NCI-H526 treated with DMSO at 0.1 percent for 48 hours (cell line): ENCODE measurements around the gene MTREX.

Experiments
- DNase-seq: peaks from one replicate; lab custom pipeline; 2025; lab: John Stamatoyannopoulos, UW

The MTREX gene

DNA sequence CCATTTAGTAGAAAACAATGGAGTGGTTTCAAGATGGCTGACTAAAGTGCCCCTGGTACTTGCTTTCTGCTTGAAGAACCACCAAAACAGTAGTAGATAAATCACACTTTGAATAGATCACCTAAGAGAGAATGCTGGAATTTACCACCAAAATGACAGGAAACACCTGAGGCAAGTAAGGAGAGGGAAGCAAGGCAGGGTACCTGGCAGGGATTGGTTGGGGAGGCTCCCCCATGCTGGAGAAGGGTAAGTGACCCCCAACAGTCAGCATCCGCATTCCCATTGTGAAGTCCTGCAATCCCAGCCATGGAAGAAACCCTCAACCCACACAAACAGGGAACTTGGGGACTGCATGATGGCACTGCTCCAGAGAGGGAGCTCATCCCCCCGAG lies 121.4 kb downstream of the MTREX start:
- no peak for DNase-seq

DNA sequence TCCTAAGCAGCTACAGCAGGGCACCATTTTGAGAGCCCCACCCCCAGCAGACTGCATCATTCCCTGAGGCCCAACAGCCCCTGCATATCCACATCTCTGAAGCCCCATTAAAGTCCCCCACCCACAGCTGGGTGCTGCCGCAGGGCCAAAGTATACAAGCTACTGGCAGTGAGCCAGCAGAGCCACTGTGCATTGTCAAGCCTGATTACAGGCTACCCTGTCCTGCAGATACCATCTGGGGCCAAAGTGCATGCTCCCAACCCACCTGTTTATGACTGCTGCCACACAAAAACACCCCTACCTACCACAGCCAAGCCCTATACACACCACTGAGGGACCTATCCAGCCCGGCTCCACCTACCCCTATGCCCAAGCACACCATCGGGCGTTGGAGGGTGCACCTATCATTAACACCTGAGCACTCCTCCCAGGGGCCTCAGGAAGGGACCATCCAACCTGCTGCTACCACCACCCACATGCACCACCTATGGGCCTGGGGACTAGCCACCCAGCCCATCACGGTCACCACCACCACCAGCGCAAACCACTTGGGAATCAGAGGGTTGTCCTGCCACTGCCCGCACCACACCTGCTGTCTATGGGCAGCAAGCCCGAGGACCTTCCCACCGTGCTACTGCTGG lies 121.9 kb downstream of the MTREX start:
- no peak for DNase-seq

DNA sequence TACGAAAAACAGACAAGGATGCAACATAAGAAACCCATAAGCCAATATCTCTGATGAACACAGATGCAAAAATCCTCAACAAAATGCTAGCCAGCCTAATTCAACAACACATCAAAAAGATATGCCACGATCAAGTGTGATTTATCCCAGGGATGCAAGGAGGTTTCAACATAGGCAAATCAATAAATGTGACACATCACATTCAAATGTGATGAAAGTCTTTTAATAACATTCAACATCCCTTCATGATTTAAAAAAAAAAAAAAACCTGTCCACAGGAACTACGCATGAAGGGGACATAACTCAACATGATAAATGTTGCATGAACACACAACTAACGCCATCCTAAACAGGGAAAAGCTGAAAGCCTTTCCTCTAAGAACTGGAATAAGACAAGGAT lies 124.8 kb downstream of the MTREX start:
- no peak for DNase-seq

DNA sequence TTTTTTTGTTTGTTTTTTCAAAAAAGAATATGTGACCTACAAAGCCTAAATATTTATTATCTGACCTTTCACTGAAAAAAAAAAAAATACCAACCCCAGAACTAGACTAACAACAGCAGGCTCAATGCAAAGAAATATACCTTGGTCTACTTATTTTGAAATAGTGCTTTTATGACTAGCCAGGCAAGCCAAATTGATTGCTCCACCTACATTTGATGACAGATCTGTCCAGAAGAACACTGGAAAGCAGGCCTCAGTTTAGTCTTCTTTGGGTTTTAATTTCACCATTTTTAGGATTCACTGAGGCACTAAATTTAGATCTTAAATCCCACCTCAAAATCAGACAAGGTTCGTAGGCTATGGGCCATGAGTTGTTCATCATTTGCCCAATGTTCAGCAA lies 129.7 kb downstream of the MTREX start:
- no peak for DNase-seq

DNA sequence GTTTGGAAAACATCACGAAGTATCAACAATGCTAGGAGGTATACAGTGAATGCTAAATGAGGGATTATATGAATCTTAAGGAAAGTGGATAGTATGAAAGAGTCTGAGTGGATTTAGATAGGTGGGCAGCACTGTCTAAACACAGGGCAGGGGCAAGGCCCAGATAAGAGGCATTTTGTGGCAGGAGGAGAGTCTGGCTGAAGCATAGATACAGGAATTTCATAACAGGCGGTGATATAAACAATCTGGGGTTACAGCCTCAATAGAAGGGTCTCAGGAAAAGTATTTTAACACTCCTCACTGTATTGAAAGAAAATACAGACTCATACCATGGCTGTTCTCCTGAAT lies 130.0 kb downstream of the MTREX start:
- no peak for DNase-seq

DNA sequence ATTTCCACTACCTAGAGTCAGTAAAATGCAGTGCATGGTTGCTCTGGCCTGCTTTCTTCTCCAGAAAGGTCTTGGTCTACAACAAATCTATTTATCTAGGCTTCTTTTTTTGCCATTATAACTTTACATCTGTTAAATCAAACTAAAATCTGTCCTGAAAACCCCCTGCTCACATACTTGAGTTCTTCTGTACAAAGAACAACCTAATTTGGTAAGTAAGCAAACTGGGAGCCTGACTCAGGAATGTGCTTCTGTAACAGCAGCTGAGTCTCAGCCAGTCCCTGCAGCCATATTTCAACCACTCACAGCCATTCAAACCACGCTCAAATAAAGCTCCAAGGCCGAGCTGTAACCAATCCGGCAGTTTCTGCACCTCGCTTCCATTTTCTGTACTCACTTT lies 131.2 kb downstream of the MTREX start:
- DNase-seq = no peak

DNA sequence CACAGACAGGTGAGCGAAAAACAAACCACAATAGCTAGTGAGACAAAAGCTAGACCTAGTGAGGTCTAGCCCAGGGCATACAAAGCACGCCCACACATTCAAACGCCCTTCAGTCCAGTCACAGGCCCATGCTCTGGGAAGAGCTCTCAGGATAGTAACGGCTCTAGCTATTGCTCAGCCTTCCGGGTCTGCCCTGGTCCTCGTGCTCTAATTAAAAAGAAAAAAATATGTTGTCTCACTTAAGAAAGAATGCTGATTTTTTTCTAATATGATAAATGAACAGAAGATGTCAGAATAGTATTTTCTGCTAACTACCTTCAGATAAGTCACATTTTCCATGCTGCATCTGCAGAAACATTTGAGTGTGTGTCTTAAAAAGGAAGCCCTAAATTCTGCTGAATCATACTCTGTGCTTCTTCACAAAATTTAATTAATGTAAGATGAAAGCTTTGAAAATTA lies 132.4 kb downstream of the MTREX start:
- no peak for DNase-seq

DNA sequence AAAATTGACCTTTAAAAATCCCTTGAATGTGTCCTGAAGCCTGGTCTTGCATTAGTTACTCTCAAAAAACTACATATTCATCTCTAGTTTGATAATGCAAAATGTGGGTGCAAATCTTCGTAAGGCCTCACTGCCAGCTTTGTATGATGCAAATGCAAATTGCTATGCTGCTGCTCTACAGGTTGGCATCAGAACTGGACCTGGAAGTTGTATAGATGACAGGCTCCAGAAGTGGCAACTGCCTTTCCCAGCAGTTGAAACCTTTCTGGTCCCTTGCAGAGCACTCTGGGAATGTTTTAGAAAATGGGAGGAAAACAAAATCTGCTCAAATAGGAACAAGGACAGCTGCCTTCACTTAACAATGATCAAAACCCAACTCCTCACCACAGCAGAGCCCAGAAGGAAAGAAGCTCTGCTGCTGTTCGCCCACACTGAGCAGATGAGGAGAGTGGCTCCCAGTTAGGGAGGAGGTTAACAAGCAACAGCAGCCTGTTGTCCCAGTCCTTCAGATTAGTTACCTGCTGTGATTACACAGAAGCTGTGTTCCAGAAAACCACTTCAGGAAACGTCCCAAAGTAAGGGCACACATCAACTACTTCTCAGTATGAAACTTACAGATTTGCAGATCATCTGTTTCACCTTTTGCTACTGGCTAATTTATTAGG lies 133.4 kb downstream of the MTREX start:
- no peak for DNase-seq

DNA sequence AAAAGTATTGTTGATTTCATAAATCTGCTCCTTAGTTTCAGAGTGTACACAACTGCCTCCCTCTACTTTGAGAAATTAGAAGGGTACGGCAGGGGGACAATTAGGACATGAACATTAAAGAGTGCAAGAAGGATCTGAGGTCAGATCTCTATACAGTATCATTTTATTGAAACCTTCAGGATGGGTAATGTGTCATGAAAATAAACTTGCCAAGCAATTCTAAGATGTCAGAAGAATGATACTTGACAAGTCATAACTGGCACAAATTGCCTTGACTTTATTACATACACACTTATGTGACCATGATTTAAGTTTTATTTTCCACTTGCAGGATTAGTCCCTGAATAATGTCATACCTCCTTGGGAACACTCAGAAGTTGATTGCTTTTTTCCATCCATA lies 134.2 kb downstream of the MTREX start:
- DNase-seq = no peak

DNA sequence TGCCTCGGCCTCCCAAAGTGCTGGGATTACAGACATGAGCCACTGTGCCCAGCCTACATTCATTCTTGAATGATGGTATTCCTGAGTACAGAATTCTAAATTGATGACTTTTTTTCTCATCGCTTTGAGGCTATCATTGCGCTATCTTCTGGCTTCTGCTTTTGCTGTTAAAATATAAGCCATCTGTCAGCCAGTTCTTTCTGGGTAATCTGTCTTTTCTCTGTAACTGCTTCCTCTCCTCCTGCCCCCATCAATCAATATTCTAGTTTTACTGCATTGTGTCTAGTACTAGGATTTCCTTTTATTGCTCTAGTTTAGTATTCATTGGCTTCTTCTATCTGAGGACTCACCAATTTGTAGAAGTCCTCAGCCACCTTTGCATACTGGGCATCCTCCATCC lies 138.0 kb downstream of the MTREX start:
- DNase-seq = no peak

DNA sequence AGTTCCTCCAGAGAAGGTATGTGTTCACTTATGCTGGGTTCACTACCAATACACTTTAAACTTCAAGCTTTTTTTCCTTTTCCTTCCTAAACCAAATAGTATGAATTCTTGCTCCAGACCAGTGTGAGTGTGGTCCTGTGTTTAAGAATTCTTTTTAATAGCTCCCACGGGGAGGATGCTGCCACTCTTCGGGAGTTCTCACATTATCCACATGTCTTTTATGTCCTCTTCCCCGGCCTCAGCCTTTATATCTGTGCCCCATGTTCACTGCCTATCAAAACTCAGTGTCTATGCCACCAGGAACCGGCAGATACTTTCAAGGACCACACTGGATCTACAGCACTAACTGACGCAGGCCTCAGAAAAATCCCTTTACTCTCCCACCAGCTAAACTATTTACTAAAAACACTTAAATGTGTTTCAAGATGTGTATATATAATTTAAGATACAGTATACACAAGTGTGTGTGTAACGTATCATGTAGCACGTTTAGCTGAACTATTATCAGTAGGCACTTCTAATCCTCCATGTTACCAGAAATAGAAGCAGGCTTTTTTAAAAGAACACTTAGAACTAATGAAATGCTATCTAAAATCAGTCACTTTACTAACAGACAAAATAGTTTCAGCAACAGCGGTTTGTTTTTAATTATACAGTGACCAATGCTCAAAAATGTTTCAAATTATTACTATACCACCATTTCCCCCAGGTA lies 139.0 kb downstream of the MTREX start:
- no peak for DNase-seq

DNA sequence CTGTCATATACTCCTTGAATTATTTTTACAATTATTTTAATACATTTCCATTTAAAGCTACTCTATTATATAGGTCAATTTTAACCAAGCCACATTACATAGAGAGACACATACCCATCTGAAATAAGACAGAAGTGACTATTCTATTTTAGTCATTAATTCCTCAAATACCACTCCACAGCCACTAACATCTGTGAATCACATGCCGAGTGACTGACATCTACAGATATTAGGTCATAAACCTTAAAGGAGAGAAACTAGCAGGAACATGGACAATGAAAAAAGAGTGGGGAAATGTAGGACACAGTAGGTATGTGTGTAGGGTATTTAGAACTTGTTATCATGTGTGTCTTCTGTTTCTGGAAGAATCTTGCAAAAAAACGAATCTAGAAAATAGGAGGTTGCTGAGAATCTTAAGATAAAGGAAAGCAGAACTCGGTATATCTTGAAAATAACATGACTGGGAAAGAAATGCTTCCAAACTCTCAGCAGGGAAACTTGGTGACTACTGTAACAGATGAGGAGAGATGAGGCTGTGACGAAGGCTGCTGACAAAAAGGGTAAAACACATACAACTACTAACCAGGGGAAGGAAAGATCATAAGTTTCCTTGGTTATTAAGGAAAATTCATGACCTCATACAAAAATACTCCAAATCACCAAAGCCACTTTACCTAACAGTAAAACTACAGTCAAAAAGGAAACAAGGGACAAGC lies 142.4 kb downstream of the MTREX start:
- no peak for DNase-seq

DNA sequence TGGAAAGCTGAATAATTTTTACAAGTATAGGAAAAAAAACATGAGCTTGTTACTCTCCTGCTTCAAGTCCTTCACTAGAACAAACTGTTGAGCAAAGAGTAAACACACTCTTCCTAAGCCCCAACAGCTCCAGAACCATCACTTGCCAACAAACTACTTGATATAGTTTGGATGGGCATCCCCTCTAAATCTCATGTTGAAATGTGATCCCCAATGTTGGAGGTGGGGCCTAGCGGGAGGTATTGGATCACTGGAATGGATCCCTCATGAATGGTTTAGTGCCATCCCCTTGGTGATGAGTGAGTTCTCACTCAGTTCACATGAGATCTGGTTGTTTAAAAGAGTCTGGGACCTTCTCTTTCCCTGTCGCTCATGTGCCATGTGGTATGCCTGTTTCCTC lies 144.2 kb downstream of the MTREX start:
- no peak for DNase-seq

DNA sequence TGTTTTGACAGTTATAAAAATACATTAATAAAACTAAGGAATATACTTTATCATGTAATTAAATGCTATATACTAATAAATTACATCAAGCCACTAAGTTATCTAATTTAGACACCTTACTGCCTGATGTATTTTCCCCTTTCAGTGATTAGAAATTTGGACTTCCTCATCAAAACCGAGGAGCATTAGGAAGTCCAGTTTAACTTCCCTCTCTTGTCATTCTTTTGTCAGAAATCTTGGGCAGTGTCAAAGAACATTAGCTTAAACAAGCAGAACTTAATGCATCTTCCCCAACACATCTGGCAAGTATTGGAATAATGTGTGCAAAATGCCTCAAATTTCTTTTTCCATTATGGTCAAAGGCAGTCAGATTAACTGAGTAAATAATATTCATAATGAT lies 145.4 kb downstream of the MTREX start:
- DNase-seq = no peak

DNA sequence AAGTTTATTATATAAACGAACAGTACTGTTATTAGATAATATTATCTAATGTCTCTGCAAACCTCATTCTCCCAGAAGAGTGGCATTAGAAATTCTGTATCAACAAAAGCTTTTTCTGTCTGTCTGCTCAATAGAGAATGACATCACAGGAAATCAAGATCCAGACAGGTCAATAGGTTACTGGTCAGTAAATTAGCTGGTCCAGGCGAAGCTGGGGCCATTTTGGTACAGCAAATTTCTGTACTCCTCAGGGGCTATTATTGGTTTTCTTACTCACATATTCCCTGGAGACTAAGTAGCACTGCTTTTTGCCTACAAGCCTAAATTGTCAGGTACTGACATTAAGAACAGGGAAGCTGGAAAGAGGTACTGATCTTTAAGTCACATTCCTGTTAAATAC lies 146.5 kb downstream of the MTREX start:
- DNase-seq = no peak

DNA sequence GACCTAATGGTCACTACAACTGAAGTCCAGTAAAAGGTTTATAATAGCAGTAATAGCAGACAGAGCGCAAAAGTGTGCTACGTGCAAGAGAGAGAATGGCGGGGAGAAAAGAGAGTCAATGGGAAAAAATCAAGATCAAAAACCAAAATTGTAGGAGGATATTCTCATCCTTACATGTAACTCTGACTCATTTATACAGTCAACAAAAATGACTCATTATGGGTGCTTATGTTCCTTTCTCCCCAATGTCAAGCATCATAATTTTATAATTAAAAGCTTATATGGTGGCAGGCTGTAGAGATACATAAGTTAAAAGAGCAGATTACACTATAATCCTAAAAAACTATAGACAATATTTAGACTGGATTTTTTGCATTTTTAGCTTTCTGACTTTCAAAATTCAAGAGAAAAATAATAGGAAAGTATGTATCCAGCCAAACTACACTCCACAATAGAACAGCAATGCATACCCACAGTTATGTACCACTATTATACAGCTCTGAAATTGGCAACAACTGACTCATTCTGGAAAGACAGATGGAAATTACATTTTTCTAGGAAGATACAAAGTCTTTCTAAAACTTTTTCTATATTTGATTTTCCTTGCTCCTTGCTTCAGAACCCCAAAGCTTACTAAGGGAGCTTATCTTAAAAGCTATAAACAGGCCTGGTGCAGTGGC lies 148.6 kb downstream of the MTREX start:
- DNase-seq = no peak

DNA sequence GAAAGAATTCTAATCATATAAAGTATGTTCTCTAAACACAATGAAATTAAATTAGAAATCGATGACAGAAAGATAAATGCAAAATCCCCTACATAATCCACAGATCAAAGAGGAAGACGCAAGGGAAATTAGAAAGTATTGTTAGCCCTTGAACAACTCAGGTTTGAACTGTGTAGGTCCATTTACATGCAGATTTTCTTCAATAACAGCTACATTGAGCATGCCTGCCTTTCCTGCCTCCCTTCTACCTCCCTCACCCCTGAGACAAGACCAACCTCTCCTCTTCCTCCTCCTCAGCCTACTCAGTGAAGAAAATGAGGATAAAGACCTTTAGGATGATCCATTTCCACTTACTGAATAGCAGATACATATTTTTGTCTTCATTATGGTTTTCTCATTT lies 151.8 kb downstream of the MTREX start:
- no peak for DNase-seq

DNA sequence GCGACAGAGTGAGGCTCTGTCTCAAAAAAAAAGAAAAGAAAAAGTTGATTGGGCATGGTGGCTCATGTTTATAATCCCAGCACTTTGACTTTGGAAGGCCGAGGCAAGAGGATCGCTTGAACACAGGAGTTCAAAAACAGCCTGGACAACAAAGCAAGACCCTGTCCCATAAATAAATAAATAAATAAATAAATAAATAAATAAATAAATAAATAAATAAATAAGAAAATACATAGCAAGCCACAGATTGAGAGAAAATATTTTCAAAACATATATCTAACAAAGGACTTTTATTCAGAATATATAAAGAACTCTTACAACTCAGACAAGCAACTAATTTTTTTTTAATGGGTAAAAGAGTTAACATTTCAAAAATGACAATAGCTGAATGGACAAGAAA lies 155.8 kb downstream of the MTREX start:
- DNase-seq = no peak

DNA sequence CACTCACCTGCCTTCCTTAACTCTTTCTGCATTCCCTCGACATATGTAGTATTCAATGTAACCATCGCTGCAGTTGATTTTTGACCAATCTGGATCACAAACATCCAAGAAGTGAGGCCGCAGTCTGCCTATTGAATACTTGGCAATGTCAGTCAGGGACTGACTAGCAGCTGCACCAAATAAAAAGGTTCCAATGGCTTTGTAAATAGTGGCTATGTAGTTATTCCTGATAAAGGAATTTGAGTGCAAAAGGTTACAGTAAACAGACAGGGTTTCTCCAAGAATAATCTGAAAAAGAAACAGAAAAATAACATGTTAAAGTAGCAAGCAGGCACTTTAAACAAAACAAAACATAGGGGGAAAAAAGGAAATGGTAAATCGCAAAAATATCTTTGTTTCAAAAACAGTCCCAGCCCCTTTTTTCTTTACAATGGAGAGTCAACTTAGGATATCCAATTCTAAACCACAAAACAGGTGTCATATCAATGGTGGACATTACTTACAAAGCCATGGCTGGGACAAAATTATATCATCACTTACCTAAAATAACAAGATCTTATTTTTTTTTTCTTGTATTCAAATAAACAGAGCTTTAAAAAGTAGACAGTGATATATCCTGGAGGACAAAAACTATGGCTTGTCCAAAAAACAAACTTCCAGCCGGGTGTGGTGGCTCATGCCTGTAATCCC lies 160.2 kb downstream of the MTREX start:
- no peak for DNase-seq

DNA sequence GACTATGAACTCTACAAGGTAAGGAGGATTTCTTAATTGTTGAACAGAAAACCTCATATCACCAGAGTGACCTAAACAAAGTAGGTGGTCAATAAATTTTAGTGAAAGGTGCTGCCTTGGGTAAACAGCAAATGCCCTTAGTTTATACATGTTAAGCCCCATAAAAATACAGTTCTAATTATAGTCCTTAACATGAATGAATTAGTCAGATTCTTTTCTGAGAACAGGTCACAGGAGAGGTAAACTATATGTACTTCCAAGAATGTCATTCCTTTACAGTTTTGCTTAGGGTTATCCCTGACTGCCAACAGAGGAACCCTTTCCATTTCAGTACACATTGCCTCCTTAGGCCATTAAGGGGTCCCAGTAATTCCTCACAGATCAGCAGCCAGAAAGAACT lies 162.1 kb downstream of the MTREX start:
- DNase-seq = no peak

DNA sequence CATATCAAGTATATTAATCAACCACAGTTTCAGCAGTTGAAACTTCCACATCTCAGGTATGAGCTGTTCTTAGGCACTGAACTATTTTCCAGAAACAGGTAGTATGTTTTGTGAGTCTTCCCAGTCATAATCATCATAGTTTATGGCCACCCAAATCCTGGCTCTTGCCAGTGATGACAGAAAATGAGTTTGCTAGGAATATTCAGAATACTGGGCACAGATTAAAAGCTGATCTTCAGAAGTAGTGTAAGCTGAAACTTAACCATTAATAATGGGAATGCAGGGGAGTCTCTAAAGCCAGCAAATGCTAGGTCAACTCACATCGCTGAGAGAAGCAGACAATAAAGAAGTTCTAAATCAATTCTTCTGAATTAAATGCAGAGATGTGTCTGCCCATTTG lies 162.5 kb downstream of the MTREX start:
- DNase-seq = no peak

DNA sequence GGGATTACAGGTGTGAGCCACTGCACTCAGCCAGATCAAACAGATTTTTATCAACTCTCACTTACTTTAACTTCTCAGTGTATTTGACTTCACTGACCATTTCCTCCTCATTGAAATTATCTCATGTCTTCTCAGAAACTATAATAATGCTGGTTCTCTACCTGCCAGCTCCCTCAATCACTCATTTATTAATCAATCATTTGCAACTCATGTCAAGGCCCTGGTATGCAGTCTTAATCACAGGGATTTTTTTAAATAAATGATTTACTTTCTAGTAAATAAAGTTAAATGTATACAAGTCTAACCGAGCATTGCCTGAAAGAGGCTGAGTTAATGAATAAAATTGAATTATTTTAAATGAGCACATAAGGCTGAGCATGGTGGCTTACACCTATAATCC lies 163.7 kb downstream of the MTREX start:
- DNase-seq = no peak
